Measurements from ENCODE around the gene IPCEF1. TPM values are rescaled to one million over a fixed set of nuclear protein-coding genes. Genes with fewer than 3 reads are reported as not detected.

Gene IPCEF1
- total and polyA plus RNA-seq, 2 of the 8 experiments (the other 6 are each of a cell fraction or from before 2014, with no cell fraction given): 0.41 to 0.78 TPM

- no peak overlapping the region for H2AFZ ChIP-seq (ENCODE audit: low read length)
- H3K4me1 ChIP-seq (replicated peaks in 1 of 4; ENCODE audit: control insufficient read depth in 3 of 4, insufficient read depth in 4 of 4, low read length in 3 of 4): no peaks in the 10 kb centered on the region
- FAIRE-seq (no peak), DNase-seq (ENCODE audit: low read depth in 1 of 2, low spot score in 2 of 2) (no peak)
- H2BK5ac ChIP-seq (ENCODE audit: low read depth, low read length): no peak overlapping the region
- no peaks in the 10 kb centered on the region for H3K23me2 ChIP-seq (ENCODE audit: low read depth, low read length)
- ChIA-PET POLR2A (ENCODE audit: partially characterized antibody) (no interaction called here), CTCF (ENCODE audit: partially characterized antibody) (interaction anchor here (1.4 kb wide), 1 partner anchor 9 kb away, joined by 3 read pairs; no protein-coding TSS in a partner anchor)
- H2AK5ac ChIP-seq (ENCODE audit: low read depth, low read length): no peak overlapping the region
- H3K4me3 ChIP-seq (ENCODE audit: extremely low read depth in 1 of 4, insufficient read depth in 2 of 4, low read depth in 3 of 4, low read length in 4 of 4): no peak overlapping the region
- H3K36me3 ChIP-seq (ENCODE audit: control insufficient read depth in 2 of 4, insufficient read depth in 4 of 4, low read length in 3 of 4): no peaks in the 10 kb centered on the region
- no peaks in the 10 kb centered on the region for H3K79me2 ChIP-seq (ENCODE audit: control insufficient read depth in 1 of 2, insufficient read depth in 2 of 2, low read length in 2 of 2)
- H3K9me3 ChIP-seq (ENCODE audit: insufficient read depth in 2 of 2, low read depth in 1 of 2, low read length in 1 of 2): no peaks in the 10 kb centered on the region; a peak in 1 of 4 replicates
- no peak overlapping the region for H2BK120ac ChIP-seq (replicated peaks; ENCODE audit: low read depth, low read length)
- no peaks in the 10 kb centered on the region for H3K27me3 ChIP-seq (replicated peaks in 1 of 4; ENCODE audit: control insufficient read depth in 3 of 4, extremely low read depth in 1 of 4, insufficient read depth in 3 of 4, low read length in 3 of 4)
- H3K18ac ChIP-seq (ENCODE audit: extremely low read depth, low read length): no peak overlapping the region
- no peak overlapping the region for H2BK20ac ChIP-seq (ENCODE audit: low read length)
- no peak overlapping the region for H4K91ac ChIP-seq (replicated peaks; ENCODE audit: insufficient read length, low read length)
- 93% methylated on average over 5 of the region's 5 CpGs; no CpG with 5 or more reads in 1 of the 2 experiments for WGBS, 2 experiments (ENCODE audit: extremely low coverage in 1 of 2, insufficient coverage in 1 of 2, insufficient read length in 1 of 2, insufficient replicate concordance in 2 of 2, low coverage in 1 of 2, low lambda C conversion rate in 2 of 2, missing lambda C conversion rate in 1 of 2)
- H4K20me1 ChIP-seq (replicated peaks in 1 of 2; ENCODE audit: control insufficient read depth in 1 of 2, insufficient read depth in 2 of 2, low read length in 2 of 2): no peaks in the 10 kb centered on the region
- no peak overlapping the region for H3K14ac ChIP-seq (ENCODE audit: insufficient read length)
- H3K4me2 ChIP-seq (ENCODE audit: insufficient read depth in 1 of 2, low read depth in 2 of 2, low read length in 2 of 2): no peak overlapping the region
- no peak overlapping the region for H2BK12ac ChIP-seq (ENCODE audit: low read depth, low read length)
- H4K8ac ChIP-seq (ENCODE audit: extremely low read depth, insufficient read depth, low read length): no peak overlapping the region
- H3K27ac ChIP-seq (ENCODE audit: low read depth, low read length): no peak overlapping the region
- no peak overlapping the region for H3K4ac ChIP-seq (replicated peaks; ENCODE audit: insufficient read length, low read depth, low read length)
- no peaks in the 10 kb centered on the region for H3K79me1 ChIP-seq (ENCODE audit: low read depth, low read length)
- H3K23ac ChIP-seq (ENCODE audit: insufficient read length): no peak overlapping the region
- no peak overlapping the region for H4K5ac ChIP-seq (ENCODE audit: insufficient read length, low read depth, low read length)
- H3K56ac ChIP-seq (replicated peaks; ENCODE audit: insufficient read length, low read depth, low read length): no peak overlapping the region
- no peak overlapping the region for H2BK15ac ChIP-seq (ENCODE audit: low read length)
- H3K9ac ChIP-seq (replicated peaks in 1 of 4; ENCODE audit: extremely low read depth in 1 of 4, low read depth in 3 of 4, low read length in 3 of 4): no peak overlapping the region
- TF ChIP-seq CBX8 (IDR thresholded peaks at IDR 0.05; ENCODE audit: borderline replicate concordance, low read depth, low read length) (no peak), HDAC2 (IDR thresholded peaks at IDR 0.05; ENCODE audit: borderline replicate concordance in 1 of 2, low read depth in 2 of 2, low read length in 2 of 2) (no peak), SP1 (IDR thresholded peaks at IDR 0.05; ENCODE audit: low read depth, low read length) (no peak), ATF2 (IDR thresholded peaks at IDR 0.05; ENCODE audit: low read length) (no peak), CREB1 (IDR thresholded peaks at IDR 0.05) (no peak), SAP30 (IDR thresholded peaks at IDR 0.05; ENCODE audit: insufficient read depth, insufficient replicate concordance, low read length) (no peak), ATF3 (IDR thresholded peaks at IDR 0.05; ENCODE audit: insufficient read depth, low read depth, low read length) (no peak), KDM4A (IDR thresholded peaks at IDR 0.05; ENCODE audit: low read depth, low read length, severe bottlenecking) (no peak), USF2 (IDR thresholded peaks at IDR 0.05; ENCODE audit: low read length) (no peak)
Measured at GRCh38 chr6:154230910-154231595, 125.5 kb downstream of the IPCEF1 start.
